GM04504 (cell line): ENCODE measurements around the gene RUNX1.

Source experiments
- DNase-seq: peaks from one replicate; pipeline ENCODE4 v3.0.0-alpha.2; 2012; ENCODE audit warnings: low read depth

The RUNX1 gene

GRCh38 chr21:34782506-34783360 lies 266.4 kb downstream of the RUNX1 start:
- no peak for DNase-seq

DNA sequence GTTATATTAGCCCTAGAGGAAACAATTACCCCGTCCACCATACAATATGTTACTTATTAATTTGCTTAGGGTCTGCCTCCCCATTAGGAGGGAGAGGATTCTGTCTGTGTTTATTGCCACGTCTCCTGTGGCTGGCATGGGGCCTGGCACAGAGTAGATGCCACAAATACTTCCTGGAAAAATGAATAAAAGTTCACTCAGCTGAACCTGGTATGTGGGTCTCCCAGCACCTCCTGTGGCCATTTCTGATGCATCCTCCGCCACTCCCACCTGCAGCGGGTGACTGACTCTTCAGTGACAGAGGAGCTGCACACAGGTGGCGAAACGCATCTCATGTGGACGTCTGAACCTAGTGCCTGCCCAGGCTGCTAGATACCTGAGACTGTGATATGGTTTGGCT lies 267.6 kb downstream of the RUNX1 start:
- DNase-seq: no peak

DNA sequence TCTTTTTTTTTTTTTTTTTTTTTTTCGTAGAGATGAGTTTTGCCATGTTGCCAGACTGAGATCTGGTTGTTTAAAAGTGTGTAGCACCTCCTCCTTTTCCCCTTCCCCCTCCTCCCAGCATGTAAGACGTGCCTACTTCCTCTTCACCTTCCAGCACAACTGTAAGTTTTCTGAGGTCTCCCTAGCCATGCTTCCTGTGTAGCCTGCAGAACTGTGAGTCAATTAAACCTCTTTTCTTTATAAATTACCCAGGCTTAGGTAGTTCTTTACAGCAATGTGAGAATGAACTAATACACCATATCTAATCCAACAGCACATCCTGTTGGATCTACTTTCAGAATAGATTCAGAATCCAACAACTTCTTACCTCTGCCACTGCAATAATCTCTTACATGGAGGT lies 269.2 kb downstream of the RUNX1 start:
- DNase-seq: no peak

DNA sequence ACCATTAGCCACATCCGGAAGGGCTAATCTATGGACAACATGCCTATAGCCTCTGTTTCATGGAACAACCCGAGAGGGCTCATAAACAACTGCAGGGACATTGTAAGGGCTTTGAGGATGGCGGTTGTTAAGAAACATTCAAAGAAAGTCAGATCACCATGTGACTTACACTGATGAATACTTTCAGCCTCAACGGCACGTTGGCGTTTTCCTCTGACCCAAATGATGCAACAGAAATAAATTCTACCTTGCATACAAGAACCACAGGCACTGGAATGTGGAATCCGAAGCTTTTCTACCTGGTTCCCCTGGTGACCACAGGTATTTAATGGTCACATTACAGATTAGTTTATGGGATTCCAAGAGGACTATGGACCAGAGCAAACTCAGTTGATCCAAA lies 273.3 kb downstream of the RUNX1 start:
- no peak for DNase-seq

- no peak for DNase-seq
Measured at GRCh38 chr21:34774750-34775149, 274.4 kb downstream of the RUNX1 start.

- peak; percentile 23 for DNase-seq
Measured at GRCh38 chr21:34771512-34772028, 277.5 kb downstream of the RUNX1 start.

GRCh38 chr21:34770576-34770975 lies 278.5 kb downstream of the RUNX1 start:
- no peak for DNase-seq

DNA sequence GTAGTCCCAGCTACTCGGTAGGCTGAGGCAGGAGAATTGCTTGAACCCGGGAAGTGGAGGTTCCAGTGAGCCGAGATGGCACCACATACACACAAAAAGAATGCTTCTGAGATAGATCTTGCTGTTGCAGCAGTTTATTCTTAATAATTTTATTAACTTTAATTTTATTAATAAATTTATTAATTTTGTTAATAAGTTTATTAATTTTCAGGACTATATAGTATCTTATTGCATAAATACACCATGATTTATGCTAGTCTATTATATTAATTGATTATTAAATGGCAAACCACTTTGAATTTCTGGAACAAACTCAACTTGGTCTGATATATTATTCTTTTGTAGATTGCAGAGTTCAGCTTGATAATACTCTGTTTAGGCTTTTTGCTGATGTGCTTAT lies 280.8 kb downstream of the RUNX1 start:
- DNase-seq: no peak

- DNase-seq: no peak
Measured at GRCh38 chr21:34766862-34767261, 282.2 kb downstream of the RUNX1 start.

DNA sequence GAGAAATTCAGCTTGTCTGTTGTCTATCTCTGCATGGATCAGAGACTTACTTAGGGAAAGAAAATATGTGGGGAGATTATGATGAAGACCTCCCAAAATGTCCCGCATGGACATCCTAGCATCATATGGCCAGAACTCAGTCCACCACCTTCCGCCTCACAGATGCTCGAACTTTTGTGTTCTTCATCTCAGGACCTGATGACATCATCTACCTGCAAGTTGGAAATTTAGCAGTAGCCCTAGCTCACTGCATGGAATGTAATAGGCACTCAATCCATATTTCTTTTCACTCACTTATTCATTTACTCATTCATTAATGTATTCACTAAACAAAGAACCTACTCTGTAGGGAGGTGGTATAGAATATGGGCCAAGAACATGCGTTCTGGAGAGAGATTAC lies 283.5 kb downstream of the RUNX1 start:
- DNase-seq: no peak

DNA sequence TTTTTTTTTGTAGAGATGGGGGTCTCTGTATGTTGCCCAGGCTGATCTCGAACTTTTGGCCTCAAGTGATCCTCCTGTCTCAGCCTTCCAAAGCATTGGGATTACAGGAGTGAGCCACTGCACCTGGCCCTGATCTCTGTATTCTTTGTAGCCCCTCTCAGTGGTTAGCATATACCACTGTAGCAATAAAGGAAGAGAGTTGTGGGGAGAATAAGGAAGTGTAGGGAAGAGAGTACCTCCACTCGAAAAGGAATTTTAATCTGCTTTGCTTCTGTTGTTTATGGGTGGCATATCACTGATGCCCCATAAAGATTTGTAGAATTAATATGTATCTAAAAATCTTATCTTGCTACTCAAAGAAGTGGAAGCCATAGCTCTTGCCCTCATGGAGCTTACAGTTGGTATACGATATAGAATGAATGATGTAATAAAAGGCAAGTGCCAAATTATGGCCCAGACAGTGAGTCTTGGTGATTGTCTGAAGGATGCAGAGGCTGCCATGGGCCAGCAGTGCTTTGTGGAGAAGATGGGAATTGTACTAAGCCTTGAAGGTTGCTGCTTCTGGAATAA lies 284.3 kb downstream of the RUNX1 start:
- DNase-seq: no peak

- DNase-seq: peak; percentile 28
Measured at GRCh38 chr21:34762786-34763185, 286.3 kb downstream of the RUNX1 start.

- DNase-seq: no peak
Measured at GRCh38 chr21:34761758-34762330, 287.3 kb downstream of the RUNX1 start.

GRCh38 chr21:34754690-34755647 lies 294.1 kb downstream of the RUNX1 start:
- DNase-seq: no peak

DNA sequence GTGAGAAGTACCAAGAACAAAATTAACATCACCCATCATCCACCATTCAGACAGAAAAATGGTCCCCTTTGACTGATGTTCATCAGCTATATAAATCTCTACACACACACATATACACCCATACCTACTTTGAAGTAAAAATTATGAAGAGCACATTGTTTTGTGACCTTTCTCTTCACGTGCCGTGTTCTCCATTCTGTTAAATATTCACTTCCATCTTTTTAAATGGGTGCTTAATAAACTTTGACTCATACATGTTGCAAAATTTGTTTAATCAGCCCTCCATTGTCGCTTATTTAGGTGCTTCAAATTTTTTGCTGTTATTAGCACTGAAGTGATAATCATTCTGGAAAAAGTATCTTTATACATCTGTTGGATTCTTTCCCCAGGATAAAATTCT lies 300.2 kb downstream of the RUNX1 start:
- DNase-seq: no peak

GRCh38 chr21:34745557-34746255 lies 303.4 kb downstream of the RUNX1 start:
- peak; percentile 67 for DNase-seq

DNA sequence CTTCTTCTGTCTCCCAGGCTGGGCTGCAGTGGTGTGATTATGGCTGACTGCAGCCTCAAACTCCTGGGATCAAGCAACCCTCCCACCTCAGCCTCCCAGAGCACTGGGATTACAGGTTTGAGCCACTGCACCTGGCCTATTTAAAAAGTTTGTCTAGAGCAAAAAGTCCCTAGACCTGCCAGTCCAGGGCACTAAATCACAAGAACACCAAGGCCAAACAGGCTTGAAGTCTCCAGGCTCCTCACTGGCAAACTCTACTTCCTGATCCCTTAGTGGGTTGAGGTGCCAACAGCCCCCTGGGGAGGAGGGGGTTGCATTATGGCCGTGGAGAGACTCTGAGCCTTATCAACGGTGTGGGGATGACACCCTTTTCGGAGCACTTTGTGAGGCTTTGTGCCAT lies 304.3 kb downstream of the RUNX1 start:
- DNase-seq: no peak

DNA sequence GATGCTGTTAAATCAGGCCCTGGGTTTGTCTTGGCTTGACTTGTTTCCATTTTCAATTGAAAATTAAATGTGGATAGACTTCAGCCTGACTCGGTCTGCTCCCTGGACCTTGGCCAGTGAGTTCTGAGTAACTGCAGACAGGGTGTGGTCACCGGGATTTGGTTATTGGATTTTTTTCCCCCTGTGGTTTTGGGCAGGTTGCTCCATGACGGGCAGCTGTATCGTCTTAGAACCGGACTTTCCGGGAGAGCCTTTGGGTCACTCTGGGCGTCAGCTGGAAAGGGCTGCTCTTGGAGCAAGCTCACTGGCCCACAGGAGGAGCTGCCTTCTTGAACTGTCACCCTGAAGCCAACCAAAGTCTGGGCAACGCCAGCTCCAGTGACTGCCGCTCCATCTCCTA lies 305.3 kb downstream of the RUNX1 start:
- DNase-seq: peak; percentile 62

GRCh38 chr21:34743285-34743684 lies 305.8 kb downstream of the RUNX1 start:
- DNase-seq: no peak

DNA sequence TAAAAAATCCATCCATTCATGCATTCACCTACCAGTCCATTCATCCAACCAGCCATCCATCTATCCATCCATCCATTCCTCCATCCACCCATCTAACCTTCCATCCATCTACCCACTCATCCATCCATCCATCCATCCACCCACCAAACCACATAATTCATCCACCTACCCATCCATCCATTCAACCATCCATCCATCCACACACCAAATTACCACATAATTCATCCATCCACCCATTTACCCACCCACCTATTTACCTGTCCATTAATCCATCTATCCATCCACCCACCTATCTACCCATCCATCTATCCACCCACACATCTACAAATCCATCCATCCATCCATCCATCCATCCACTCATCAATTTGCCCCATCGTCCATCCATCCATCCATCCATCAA lies 308.9 kb downstream of the RUNX1 start:
- no peak for DNase-seq
